ENCODE data around the gene PFAS. TPM values are rescaled to one million over a fixed set of nuclear protein-coding genes. Genes with fewer than 3 reads are reported as not detected.

PFAS gene
- total and polyA plus RNA-seq, 4 experiments from 2014 or later, result 8.9 to 29.1 (median 18.9) TPM

DNA sequence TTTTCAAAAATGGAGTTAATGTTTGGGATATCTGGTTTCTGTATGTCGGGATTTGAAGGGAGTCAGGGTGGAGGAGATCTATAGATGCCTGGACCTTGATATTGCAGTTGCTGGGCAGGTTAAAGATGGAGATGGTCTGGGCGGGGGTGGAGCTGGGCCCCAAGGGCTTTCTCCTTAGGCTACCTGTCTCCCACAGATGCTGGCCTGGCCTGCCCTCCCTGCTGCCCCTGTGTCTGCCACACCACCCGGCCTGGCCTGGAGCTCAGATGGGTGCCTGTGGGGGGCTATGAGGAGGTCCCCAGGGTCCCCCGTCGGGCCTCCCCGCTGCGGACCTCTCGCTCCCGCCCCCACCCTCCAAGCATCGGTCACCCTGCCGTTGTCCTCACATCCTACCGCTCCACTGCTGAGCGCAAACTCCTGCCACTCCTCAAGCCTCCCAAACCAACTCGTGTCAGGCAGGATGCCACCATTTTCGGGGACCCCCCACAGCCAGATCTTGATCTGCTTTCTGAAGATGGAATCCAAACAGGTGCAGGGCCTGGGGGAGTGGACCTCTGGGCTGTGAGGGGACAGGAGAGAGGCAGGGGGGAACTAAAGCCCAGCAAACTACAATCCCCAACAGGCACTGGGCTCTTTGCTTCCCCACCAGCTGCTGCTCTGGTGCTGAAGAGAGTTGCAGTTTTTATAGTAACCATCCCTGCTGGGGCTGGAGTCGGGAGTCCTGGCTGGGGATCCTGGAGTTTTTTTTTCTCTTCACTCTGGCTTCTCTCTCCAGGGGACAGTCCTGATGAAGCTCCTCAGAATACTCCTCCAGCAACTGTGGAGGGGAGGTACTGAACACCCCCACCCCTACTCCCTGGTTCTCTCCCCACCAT, 63.9 kb downstream of the PFAS start:
- H3K27me3 ChIP-seq (ENCODE audit: insufficient read depth, low read length), result no peaks in the 10 kb centered on the region

DNA sequence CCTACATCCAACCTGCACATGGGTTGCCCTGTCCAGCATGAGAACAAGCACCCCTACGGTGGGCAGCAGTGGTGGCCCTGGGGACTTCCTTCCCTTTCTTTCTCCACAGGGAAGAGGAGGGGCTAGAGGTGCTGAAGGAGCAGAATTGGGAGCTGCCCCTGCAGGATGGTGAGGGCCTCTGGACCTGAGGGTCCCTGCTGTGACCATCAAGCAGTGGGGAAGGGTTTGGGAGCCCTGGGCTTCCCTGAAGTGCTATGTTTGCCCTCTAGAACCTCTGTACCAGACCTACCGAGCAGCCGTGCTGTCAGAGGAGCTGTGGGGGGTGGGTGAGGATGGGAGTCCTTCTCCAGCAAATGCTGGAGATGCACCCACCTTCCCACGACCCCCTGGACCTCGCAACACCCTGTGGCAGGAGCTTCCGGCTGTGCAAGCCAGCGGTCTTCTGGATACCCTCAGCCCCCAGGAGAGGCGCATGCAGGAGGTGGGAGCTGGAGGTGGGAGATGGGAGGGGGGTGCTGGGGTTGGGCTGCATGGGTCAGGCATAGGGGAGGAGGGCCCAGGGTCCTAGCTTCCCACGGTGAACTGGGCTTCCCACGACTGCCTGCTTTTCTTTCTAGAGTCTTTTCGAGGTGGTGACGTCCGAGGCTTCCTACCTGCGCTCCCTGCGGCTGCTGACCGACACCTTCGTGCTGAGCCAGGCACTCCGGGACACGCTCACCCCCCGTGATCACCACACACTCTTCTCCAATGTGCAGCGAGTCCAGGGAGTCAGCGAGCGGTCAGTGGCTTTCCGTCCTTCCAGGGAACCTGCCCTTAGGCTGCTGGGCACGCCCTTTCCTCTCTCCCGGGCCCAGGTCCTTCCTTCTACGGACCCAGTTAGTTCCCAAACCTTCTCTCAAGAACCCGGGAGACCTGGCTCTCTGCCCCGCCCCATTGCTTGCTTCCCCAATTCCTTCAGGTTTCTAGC, 66.0 kb downstream of the PFAS start:
- no peak overlapping the region for H3K27ac ChIP-seq (ENCODE audit: low read depth, low read length)
- no peaks in the 10 kb centered on the region for H3K9me3 Mint-ChIP-seq
- H3K9me3 ChIP-seq (ENCODE audit: control insufficient read depth in 1 of 2, low read length in 2 of 2), result no peaks in the 10 kb centered on the region
- H3K4me1 Mint-ChIP-seq, result peaks cover 0 to 2% (median 0%) of the 10 kb centered on the region in 4 donors
- POLR2A ChIA-PET (ENCODE audit: partially characterized antibody), result no interaction called here
- no peaks in the 10 kb centered on the region for H3K36me3 ChIP-seq (ENCODE audit: insufficient read depth, low read length)
- H3K27ac Mint-ChIP-seq, result no peak overlapping the region
- DNase-seq, result no peak
- CTCF ChIA-PET (ENCODE audit: partially characterized antibody), result no interaction called here
- no peak overlapping the region for H3K4me3 Mint-ChIP-seq
- no peaks in the 10 kb centered on the region for H3K4me1 ChIP-seq (ENCODE audit: insufficient read depth, low read length)
- intact Hi-C loops (cut with micrococcal nuclease), result no loop called here
- no peaks in the 10 kb centered on the region for H3K27me3 ChIP-seq (ENCODE audit: insufficient read depth, low read length)
- H3K36me3 Mint-ChIP-seq, result no peaks in the 10 kb centered on the region
- H3K4me3 ChIP-seq (ENCODE audit: low read length in 2 of 2), result no peak overlapping the region
- peaks cover 7 to 18% of the 10 kb centered on the region in 2 donors for H3K27me3 Mint-ChIP-seq

More for the DNA sequence above, 63.9 kb downstream of the PFAS start:
- Histone ChIP-seq H3K27ac (ENCODE audit: low read depth, low read length) (no peak overlapping the region), H3K36me3 (ENCODE audit: insufficient read depth, low read length) (no peaks in the 10 kb centered on the region), H3K4me1 (ENCODE audit: insufficient read depth, low read length) (no peaks in the 10 kb centered on the region), H3K4me3 (ENCODE audit: low read length in 2 of 2) (no peak overlapping the region), H3K9me3 (ENCODE audit: control insufficient read depth in 1 of 2, low read length in 2 of 2) (no peaks in the 10 kb centered on the region)
- Mint-ChIP-seq H3K4me3 (no peak overlapping the region), H3K9me3 (no peaks in the 10 kb centered on the region), H3K36me3 (no peaks in the 10 kb centered on the region), H3K27me3 (peaks cover 7 to 17% of the 10 kb centered on the region in 2 donors), H3K27ac (no peak overlapping the region), H3K4me1 (peaks cover 0 to 4% (median 0%) of the 10 kb centered on the region in 4 donors)
- ChIA-PET CTCF (ENCODE audit: partially characterized antibody) (no interaction called here), POLR2A (ENCODE audit: partially characterized antibody) (no interaction called here)
- intact Hi-C loops (cut with micrococcal nuclease), result no loop called here
- DNase-seq, result no peak

DNA sequence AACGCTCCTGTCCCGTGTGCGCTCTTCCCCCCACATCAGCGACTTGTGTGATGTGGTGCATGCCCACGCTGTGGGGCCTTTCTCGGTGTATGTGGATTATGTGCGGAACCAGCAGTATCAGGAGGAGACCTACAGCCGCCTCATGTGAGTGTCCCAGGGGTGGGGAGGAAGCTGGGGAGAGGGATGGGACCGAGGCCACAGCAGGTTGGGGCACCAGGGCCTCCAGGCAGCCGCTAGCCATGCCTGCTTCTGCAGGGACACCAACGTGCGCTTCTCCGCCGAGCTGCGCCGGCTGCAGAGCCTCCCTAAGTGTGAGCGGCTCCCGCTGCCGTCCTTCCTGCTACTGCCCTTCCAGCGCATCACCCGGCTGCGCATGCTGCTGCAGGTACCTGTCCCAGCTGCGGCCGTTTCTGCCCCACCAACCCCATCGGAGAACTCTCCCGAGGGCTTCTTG, 66.7 kb downstream of the PFAS start:
- H3K4me1 ChIP-seq (ENCODE audit: insufficient read depth, low read length), result no peaks in the 10 kb centered on the region
- Mint-ChIP-seq H3K4me1 (no peaks in the 10 kb centered on the region), H3K9me3 (no peaks in the 10 kb centered on the region), H3K27me3 (peaks cover 7 to 20% of the 10 kb centered on the region in 2 donors), H3K4me3 (no peak overlapping the region), H3K36me3 (no peaks in the 10 kb centered on the region), H3K27ac (no peak overlapping the region)
- POLR2A ChIA-PET (ENCODE audit: partially characterized antibody), result no interaction called here
- no peaks in the 10 kb centered on the region for H3K36me3 ChIP-seq (ENCODE audit: insufficient read depth, low read length)
- no peak overlapping the region for H3K4me3 ChIP-seq (ENCODE audit: low read length in 2 of 2)
- DNase-seq, result no peak
- CTCF ChIA-PET (ENCODE audit: partially characterized antibody), result no interaction called here
- no peak overlapping the region for H3K27ac ChIP-seq (ENCODE audit: low read depth, low read length)
- intact Hi-C loops (cut with micrococcal nuclease), result no loop called here
- no peaks in the 10 kb centered on the region for H3K9me3 ChIP-seq (ENCODE audit: control insufficient read depth in 1 of 2, low read length in 2 of 2)
- H3K27me3 ChIP-seq (ENCODE audit: insufficient read depth, low read length), result no peaks in the 10 kb centered on the region

DNA sequence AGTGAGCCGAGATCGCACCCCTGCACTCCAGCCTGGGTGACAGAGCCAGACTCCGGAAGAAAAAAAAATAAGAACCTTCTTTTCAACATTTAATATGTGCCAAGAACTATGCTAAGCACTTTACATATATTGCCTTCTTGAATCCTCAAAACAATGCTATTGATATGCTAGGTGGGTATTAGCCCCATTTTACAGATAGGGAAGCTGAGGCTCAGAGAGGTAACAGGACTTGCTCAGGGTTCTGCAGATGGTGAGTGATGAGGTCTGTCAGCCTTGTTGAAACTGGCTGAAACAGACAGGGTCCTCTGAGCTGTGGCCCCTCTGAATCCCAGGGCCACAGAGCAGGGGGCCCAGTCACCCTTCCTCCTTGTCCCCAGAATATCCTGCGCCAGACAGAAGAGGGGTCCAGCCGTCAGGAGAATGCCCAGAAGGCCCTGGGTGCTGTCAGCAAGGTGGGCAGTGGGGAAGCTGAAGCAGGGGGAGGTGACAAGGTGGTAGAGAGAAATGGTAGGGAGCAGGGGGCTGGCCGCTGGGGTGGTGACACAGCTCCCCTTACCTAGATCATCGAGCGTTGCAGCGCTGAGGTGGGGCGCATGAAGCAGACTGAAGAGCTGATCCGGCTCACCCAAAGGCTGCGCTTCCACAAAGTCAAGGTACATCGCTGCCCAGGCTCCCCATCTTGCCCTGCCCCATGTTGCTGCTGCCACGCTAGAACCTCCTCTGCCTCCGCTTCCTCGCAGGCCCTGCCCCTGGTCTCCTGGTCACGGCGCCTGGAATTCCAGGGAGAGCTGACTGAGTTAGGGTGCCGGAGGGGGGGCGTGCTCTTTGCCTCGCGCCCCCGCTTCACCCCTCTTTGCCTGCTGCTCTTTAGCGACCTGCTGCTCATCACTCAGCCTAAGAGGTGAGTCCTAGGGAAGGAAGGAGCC, 69.2 kb downstream of the PFAS start:
- CTCF ChIA-PET (ENCODE audit: partially characterized antibody), result no interaction called here
- no peaks in the 10 kb centered on the region for H3K9me3 Mint-ChIP-seq

More for the DNA sequence above, 69.2 kb downstream of the PFAS start:
- Histone ChIP-seq H3K9me3 (ENCODE audit: control insufficient read depth in 1 of 2, low read length in 2 of 2) (no peaks in the 10 kb centered on the region), H3K27me3 (ENCODE audit: insufficient read depth, low read length) (no peaks in the 10 kb centered on the region), H3K27ac (ENCODE audit: low read depth, low read length) (no peak overlapping the region), H3K4me1 (ENCODE audit: insufficient read depth, low read length) (no peaks in the 10 kb centered on the region), H3K4me3 (ENCODE audit: low read length in 2 of 2) (no peak overlapping the region), H3K36me3 (ENCODE audit: insufficient read depth, low read length) (no peaks in the 10 kb centered on the region)
- Mint-ChIP-seq H3K27ac (no peak overlapping the region), H3K4me3 (no peak overlapping the region), H3K4me1 (no peaks in the 10 kb centered on the region), H3K36me3 (no peaks in the 10 kb centered on the region), H3K27me3 (peaks cover 6 to 21% of the 10 kb centered on the region in 2 donors)
- POLR2A ChIA-PET (ENCODE audit: partially characterized antibody), result interaction anchor here (0.7 kb wide), 1 partner anchor 10 kb away, joined by 3 read pairs; no protein-coding TSS in a partner anchor
- intact Hi-C loops (cut with micrococcal nuclease), result no loop called here
- no peak for DNase-seq

Other genes with a start within 250 kb of the PFAS start
- gene GUCY2D, start 246.7 kb upstream of the PFAS start, total RNA-seq, result not detected
- gene GUCY2D, start 246.7 kb upstream of the PFAS start, polyA plus RNA-seq, result under 1 TPM; 0.18 TPM
- gene ALOX15B, start 210.2 kb upstream of the PFAS start, total RNA-seq, result under 1 TPM in 1 of 2 experiments, not detected in 1; 0.15 TPM
- not detected for gene ALOX15B, start 210.2 kb upstream of the PFAS start, polyA plus RNA-seq
- under 1 TPM in 1 of 2 experiments, not detected in 1; 0.44 TPM for gene ALOX12B, start 161.6 kb upstream of the PFAS start, total RNA-seq
- under 1 TPM in 1 of 2 donors, not detected in 1; 0.79 TPM for gene ALOX12B, start 161.6 kb upstream of the PFAS start, polyA plus RNA-seq
- gene ALOXE3, start 130.8 kb upstream of the PFAS start, total RNA-seq, result under 1 TPM; 0.32 to 0.33 TPM
- under 1 TPM in 1 of 2 donors, not detected in 1; 0.20 TPM for gene ALOXE3, start 130.8 kb upstream of the PFAS start, polyA plus RNA-seq
- gene HES7, start 125.2 kb upstream of the PFAS start, total RNA-seq, result not detected
- gene HES7, start 125.2 kb upstream of the PFAS start, polyA plus RNA-seq, result not detected
- 10 to 100 TPM; 78.9 to 79.4 TPM for gene PER1, start 96.9 kb upstream of the PFAS start, total RNA-seq
- gene PER1, start 96.9 kb upstream of the PFAS start, polyA plus RNA-seq, result 10 to 100 TPM in 1 of 2 donors, 1 to 10 TPM in 1; 3.7 to 18.6 TPM
- 100 to 1,000 TPM; 190 to 203 TPM for gene VAMP2, start 86.3 kb upstream of the PFAS start, total RNA-seq
- gene VAMP2, start 86.3 kb upstream of the PFAS start, polyA plus RNA-seq, result 100 to 1,000 TPM in 1 of 2 donors, 10 to 100 TPM in 1; 41.6 to 106 TPM
- gene TMEM107, start 72.9 kb upstream of the PFAS start, total RNA-seq, result 10 to 100 TPM; 25.0 to 25.3 TPM
- 10 to 100 TPM; 42.4 to 43.7 TPM for gene TMEM107, start 72.9 kb upstream of the PFAS start, polyA plus RNA-seq
- 10 to 100 TPM; 19.2 to 19.4 TPM for gene BORCS6, start 59.1 kb upstream of the PFAS start, total RNA-seq
- 10 to 100 TPM; 13.3 to 21.9 TPM for gene BORCS6, start 59.1 kb upstream of the PFAS start, polyA plus RNA-seq
- gene AURKB, start 38.7 kb upstream of the PFAS start, total RNA-seq, result under 1 TPM; 0.67 to 0.83 TPM
- under 1 TPM in 1 of 2 donors, not detected in 1; 0.36 TPM for gene AURKB, start 38.7 kb upstream of the PFAS start, polyA plus RNA-seq
- gene CTC1, start 1.2 kb upstream of the PFAS start, total RNA-seq, result 100 to 1,000 TPM; 310 to 317 TPM
- 10 to 100 TPM; 17.0 to 46.8 TPM for gene CTC1, start 1.2 kb upstream of the PFAS start, polyA plus RNA-seq
- 10 to 100 TPM; 39.7 to 42.8 TPM for gene RANGRF, start 39.4 kb downstream of the PFAS start, total RNA-seq
- gene RANGRF, start 39.4 kb downstream of the PFAS start, polyA plus RNA-seq, result 10 to 100 TPM; 77.5 to 96.2 TPM
- gene SLC25A35, start 46.1 kb downstream of the PFAS start, total RNA-seq, result 1 to 10 TPM; 7.3 to 8.4 TPM
- 1 to 10 TPM in 1 of 2 donors, under 1 TPM in 1; 0.86 to 1.1 TPM for gene SLC25A35, start 46.1 kb downstream of the PFAS start, polyA plus RNA-seq
- not detected for gene ARHGEF15, start 61.0 kb downstream of the PFAS start, total RNA-seq
- not detected for gene ARHGEF15, start 61.0 kb downstream of the PFAS start, polyA plus RNA-seq
- gene ODF4, start 90.6 kb downstream of the PFAS start, total RNA-seq, result not detected
- gene ODF4, start 90.6 kb downstream of the PFAS start, polyA plus RNA-seq, result not detected
- 1,000 to 10,000 TPM; 2,761 to 2,878 TPM for gene RPL26, start 133.9 kb downstream of the PFAS start, total RNA-seq
- 1,000 to 10,000 TPM; 1,274 to 1,731 TPM for gene RPL26, start 133.9 kb downstream of the PFAS start, polyA plus RNA-seq
- gene RNF222, start 148.5 kb downstream of the PFAS start, total RNA-seq, result under 1 TPM; 0.15 to 0.17 TPM
- under 1 TPM; 0.08 to 0.14 TPM for gene RNF222, start 148.5 kb downstream of the PFAS start, polyA plus RNA-seq
- 100 to 1,000 TPM; 115 to 120 TPM for gene NDEL1, start 186.6 kb downstream of the PFAS start, total RNA-seq
- gene NDEL1, start 186.6 kb downstream of the PFAS start, polyA plus RNA-seq, result 10 to 100 TPM; 52.9 to 66.5 TPM

All from CD4-positive, alpha-beta memory T cell (primary cell).